Gastroesophageal sphincter (tissue), 4 donors: Measurements from ENCODE around the gene MRPS15. TPM values are rescaled to one million over a fixed set of nuclear protein-coding genes. Genes with fewer than 3 reads are reported as not detected.
A peak's percentile ranks its signal among the peaks of the same experiment; 100 is the strongest.

Experiments used
- ATAC-seq: fragments of 150-250 bp; one replicate; pipeline ENCODE4 v1.9.1; 2016; ENCODE audit warnings: mild to moderate bottlenecking, moderate library complexity
- H3K27ac ChIP-seq, 4 donors: fragments of 200-600 bp; sonication (generic) in 3 of 4; 1 replicate in 3 of 4; 2 replicates in 1 of 4; pipeline ENCODE4 v1.5.1; 2016 to 2019
- H3K27me3 ChIP-seq: fragments of 200-600 bp; sonication (generic); one replicate; pipeline ENCODE4 v1.5.1; 2019
- H3K36me3 ChIP-seq, 2 donors: fragments of 200-600 bp; sonication (generic); one replicate each; pipeline ENCODE4 v1.5.1; 2019; ENCODE audit warnings: control low read depth in 1 of 2
- H3K4me1 ChIP-seq, 3 donors: fragments of 200-600 bp; sonication (generic); 1 replicate in 2 of 3; 2 replicates in 1 of 3; pipeline ENCODE4 v1.5.1; 2016 to 2019; ENCODE audit warnings: control low read depth in 2 of 3
- H3K4me3 ChIP-seq, 2 donors: fragments of 200-600 bp; sonication (generic); one replicate each; pipeline ENCODE4 v1.5.1; 2019; ENCODE audit warnings: mild to moderate bottlenecking in 1 of 2, moderate library complexity in 1 of 2
- H3K9me3 ChIP-seq, 3 donors: fragments of 200-600 bp; sonication (generic); one replicate each; pipeline ENCODE4 v1.5.1; 2017 to 2019; ENCODE audit warnings: control low read depth in 2 of 3
- CTCF ChIP-seq, 4 experiments: fragments of 200-600 bp in 2 of 4; fragments of 450-650 bp in 2 of 4; sonication (generic) in 1 of 4; IDR thresholded peaks; one replicate each; pipeline ENCODE4 v1.5.1; 2017 to 2019; ENCODE audit warnings: antibody characterized with exemption in 4 of 4, mild to moderate bottlenecking in 2 of 4, moderate library complexity in 2 of 4
- EP300 ChIP-seq: sonication (generic); formaldehyde crosslinking; IDR thresholded peaks from one replicate; pipeline ENCODE4 v1.6.1; 2017; ENCODE audit warnings: antibody characterized with exemption, mild to moderate bottlenecking
- POLR2A ChIP-seq, 2 donors: fragments of 450-650 bp; IDR thresholded peaks; one replicate each; pipeline ENCODE4 v1.6.1; 2017; ENCODE audit warnings: antibody characterized with exemption in 2 of 2, mild to moderate bottlenecking in 2 of 2, moderate library complexity in 1 of 2
- POLR2AphosphoS5 ChIP-seq: sonication (generic); formaldehyde crosslinking; IDR thresholded peaks from one replicate; pipeline ENCODE4 v1.6.1; 2017; ENCODE audit warnings: antibody characterized with exemption
- WGBS, 2 donors: methylation state at CpG; one replicate each; pipeline ENCODE4 v1.1.5; 2018; ENCODE audit warnings: low coverage in 1 of 2; 5-methylcytosine and 5-hydroxymethylcytosine counted together
- total RNA-seq, 4 donors: library from RNA; depleted of rRNA; stranded (reverse); fragments of >200 nt; gene quantifications; one replicate each; pipeline ENCODE4 v1.1.0, GENCODE V29; 2016

MRPS15 gene
- total RNA-seq, 4 donors from 2014 or later, result 52.6 to 68.5 (median 61.3) TPM

- no peaks in the 10 kb centered on the region for H3K9me3 ChIP-seq
- ATAC-seq, result no peak
- WGBS, 2 donors, result 60 to 81% methylated on average over 1 to 3 of the region's 3 CpGs
- TF ChIP-seq POLR2A (IDR thresholded peaks at IDR 0.05), result no peak
- peaks cover 0 to 17% (median 5%) of the 10 kb centered on the region in 3 donors for H3K4me1 ChIP-seq
- H3K36me3 ChIP-seq, result peaks cover 0 to 43% of the 10 kb centered on the region in 2 donors
- no peak overlapping the region for H3K4me3 ChIP-seq
- no peak overlapping the region for H3K27ac ChIP-seq
- no peaks in the 10 kb centered on the region for H3K27me3 ChIP-seq
Measured at GRCh38 chr1:36453051-36453450, 11.1 kb downstream of the MRPS15 start.

- H3K36me3 ChIP-seq, result peaks cover 0 to 22% of the 10 kb centered on the region in 2 donors
- 28 to 40% methylated on average over 1 to 12 of the region's 18 CpGs for WGBS, 2 donors
- peak; percentile 0 for ATAC-seq
- peaks cover 0 to 17% (median 5%) of the 10 kb centered on the region in 3 donors for H3K4me1 ChIP-seq
- H3K4me3 ChIP-seq, result peak overlapping the region; percentile 40 to 69
- no peaks in the 10 kb centered on the region for H3K9me3 ChIP-seq
- H3K27me3 ChIP-seq, result no peaks in the 10 kb centered on the region
- no peak for TF ChIP-seq CTCF (IDR thresholded peaks at IDR 0.05)
- no peak for TF ChIP-seq POLR2AphosphoS5
- TF ChIP-seq EP300, result no peak
- no peak for TF ChIP-seq POLR2A (IDR thresholded peaks at IDR 0.05)
- peak overlapping the region; percentile 84 to 97 (median 92) for H3K27ac ChIP-seq
Measured at GRCh38 chr1:36450919-36451305, 13.3 kb downstream of the MRPS15 start.

GRCh38 chr1:36450270-36450918 is 13.8 kb downstream of the MRPS15 start, which contains the start of gene OSCP1:
OSCP1 (minus strand) TSS chr1:36450451; CDS start chr1:36450369, 82 bp downstream.
- Histone ChIP-seq H3K4me1 (peaks cover 0 to 17% (median 5%) of the 10 kb centered on the region in 3 donors), H3K36me3 (peaks cover 0 to 16% of the 10 kb centered on the region in 2 donors), H3K4me3 (peak within 1 kb of the TSS; percentile 40 to 69), H3K27me3 (no peaks in the 10 kb centered on the region), H3K27ac (peak within 1 kb of the TSS; percentile 84 to 97 (median 92)), H3K9me3 (no peaks in the 10 kb centered on the region)
- 0% methylated on average over 6 to 9 of the region's 48 CpGs for whole genome bisulfite sequencing, 2 donors
- TF ChIP-seq EP300 (no peak), POLR2A (IDR thresholded peaks at IDR 0.05) (peak; percentile 84 to 87), POLR2AphosphoS5 (peak; percentile 95), CTCF (IDR thresholded peaks at IDR 0.05) (no peak)
- peak; percentile 100 for ATAC-seq

- no peak for ATAC-seq
- peaks cover 0 to 17% (median 5%) of the 10 kb centered on the region in 3 donors for H3K4me1 ChIP-seq
- H3K4me3 ChIP-seq, result no peak overlapping the region
- no peaks in the 10 kb centered on the region for H3K36me3 ChIP-seq
- no peaks in the 10 kb centered on the region for H3K9me3 ChIP-seq
- no peak overlapping the region for H3K27ac ChIP-seq
- TF ChIP-seq EP300 (no peak), POLR2A (IDR thresholded peaks at IDR 0.05) (no peak), CTCF (IDR thresholded peaks at IDR 0.05) (no peak), POLR2AphosphoS5 (no peak)
- WGBS, 2 donors, result 89 to 94% methylated on average over 4 of the region's 4 CpGs
- H3K27me3 ChIP-seq, result no peaks in the 10 kb centered on the region
Measured at GRCh38 chr1:36448530-36449056, 15.6 kb downstream of the MRPS15 start.

GRCh38 chr1:36447450-36447849 is 16.7 kb downstream of the MRPS15 start:
- no peak for ATAC-seq
- no peak overlapping the region for H3K27ac ChIP-seq
- peaks cover 0 to 17% (median 5%) of the 10 kb centered on the region in 3 donors for H3K4me1 ChIP-seq
- no peak for TF ChIP-seq CTCF (IDR thresholded peaks at IDR 0.05)
- no peak for TF ChIP-seq EP300
- TF ChIP-seq POLR2AphosphoS5, result no peak
- TF ChIP-seq POLR2A (IDR thresholded peaks at IDR 0.05), result no peak
- H3K27me3 ChIP-seq, result no peaks in the 10 kb centered on the region
- H3K4me3 ChIP-seq, result no peak overlapping the region
- no peaks in the 10 kb centered on the region for H3K9me3 ChIP-seq
- peaks cover 0 to 4% of the 10 kb centered on the region in 2 donors for H3K36me3 ChIP-seq
